Measurements from ENCODE around the gene SYCE3.

GRCh38 chr22:50610041-50610451 lies 47.3 kb upstream of the SYCE3 start:
- TF ChIP-seq CTCF (IDR thresholded peaks at IDR 0.05): no peak
- TF ChIP-seq POLR2A (IDR thresholded peaks at IDR 0.05; ENCODE audit: low read depth): no peak
- TF ChIP-seq POLR2AphosphoS5 (IDR thresholded peaks at IDR 0.05): no peak
